ENCODE measurements around the gene WDR37.
"Not testable (repeated sequence)": the region's sequence is repeated elsewhere in the genome, so short reads cannot be mapped to it uniquely, and the experiment has no call there.

Gene WDR37

GRCh38 chr10:1155791-1156615 lies 99.8 kb downstream of the WDR37 start:
- no peak for DNase-seq

GRCh38 chr10:1156616-1156886 lies 100.4 kb downstream of the WDR37 start:
- no peak for DNase-seq

GRCh38 chr10:1156921-1157614 lies 100.9 kb downstream of the WDR37 start:
- DNase-seq, result no peak

- no peak for DNase-seq
These were observed 101.4 kb downstream of the WDR37 start for GRCh38 chr10:1157615-1157933.

- DNase-seq, result no peak
These were observed 101.9 kb downstream of the WDR37 start for GRCh38 chr10:1158066-1158465.

- not testable (repeated sequence) for DNase-seq
These were observed 102.4 kb downstream of the WDR37 start for GRCh38 chr10:1158536-1158935.

GRCh38 chr10:1159131-1160061 lies 103.2 kb downstream of the WDR37 start:
- peak in 1 of 5 experiments; percentile 17 for DNase-seq

- DNase-seq, result no peak
These were observed 104.6 kb downstream of the WDR37 start for GRCh38 chr10:1160561-1161314.

GRCh38 chr10:1161315-1161673 lies 105.1 kb downstream of the WDR37 start:
- DNase-seq, result not testable (repeated sequence)

GRCh38 chr10:1162481-1163203 lies 106.5 kb downstream of the WDR37 start:
- DNase-seq, result no peak

GRCh38 chr10:1163204-1163660 lies 107.0 kb downstream of the WDR37 start:
- DNase-seq, result no peak

GRCh38 chr10:1163831-1164230 lies 107.6 kb downstream of the WDR37 start:
- no peak for DNase-seq

- no peak for DNase-seq
These were observed 110.1 kb downstream of the WDR37 start for GRCh38 chr10:1166101-1166827.

- no peak for DNase-seq
These were observed 110.7 kb downstream of the WDR37 start for GRCh38 chr10:1166828-1167275.

GRCh38 chr10:1168763-1169162 lies 112.6 kb downstream of the WDR37 start:
- no peak for DNase-seq

GRCh38 chr10:1169186-1169885 lies 113.2 kb downstream of the WDR37 start:
- no peak for DNase-seq

- no peak for DNase-seq
These were observed 114.0 kb downstream of the WDR37 start for GRCh38 chr10:1169981-1170866.

GRCh38 chr10:1170867-1171180 lies 114.6 kb downstream of the WDR37 start:
- DNase-seq, result no peak

GRCh38 chr10:1171182-1171581 lies 115.0 kb downstream of the WDR37 start:
- no peak for DNase-seq

- no peak for DNase-seq
These were observed 115.4 kb downstream of the WDR37 start for GRCh38 chr10:1171586-1171985.
